Stimulated activated CD8-positive, alpha-beta memory T cell treated with anti-CD3 and anti-CD28 coated beads, Interleukin-2, amount 100 ng/mL, for 48 hours (primary cell): ENCODE data around the gene METTL27.
A peak's percentile ranks its signal among the peaks of the same experiment; 100 is the strongest.
"Not testable (repeated sequence)": the region's sequence is repeated elsewhere in the genome, so short reads cannot be mapped to it uniquely, and the experiment has no call there.

Experiments
- DNase-seq, 2 donors: peaks; one replicate each; pipeline ENCODE4 v3.0.0-alpha.2; 2020; ENCODE audit warnings: low read depth in 2 of 2

The METTL27 gene

GRCh38 chr7:73821597-73822285, 20.6 kb downstream of the METTL27 start:
- DNase-seq = not testable (repeated sequence)

GRCh38 chr7:73820013-73820412, 22.3 kb downstream of the METTL27 start:
- no peak for DNase-seq

GRCh38 chr7:73817121-73817520, 25.2 kb downstream of the METTL27 start:
- DNase-seq = no peak

- no peak for DNase-seq
These were observed 26.9 kb downstream of the METTL27 start for GRCh38 chr7:73815436-73815835.

- DNase-seq = no peak
These were observed 29.3 kb downstream of the METTL27 start for GRCh38 chr7:73812996-73813395.

GRCh38 chr7:73811760-73812168, 30.6 kb downstream of the METTL27 start:
- DNase-seq = peak; percentile 34 to 54

GRCh38 chr7:73810998-73811360, 31.3 kb downstream of the METTL27 start:
- no peak for DNase-seq

- DNase-seq = no peak
These were observed 32.8 kb downstream of the METTL27 start for GRCh38 chr7:73809467-73809951.

- no peak for DNase-seq
These were observed 39.9 kb downstream of the METTL27 start for GRCh38 chr7:73802459-73802858.

- DNase-seq = no peak
These were observed 40.7 kb downstream of the METTL27 start for GRCh38 chr7:73801577-73801976.

- no peak for DNase-seq
These were observed 42.8 kb downstream of the METTL27 start for GRCh38 chr7:73799282-73800141.

- DNase-seq = not testable (repeated sequence)
These were observed 45.1 kb downstream of the METTL27 start for GRCh38 chr7:73797176-73797575.

- DNase-seq = not testable (repeated sequence)
These were observed 45.7 kb downstream of the METTL27 start for GRCh38 chr7:73796656-73797055.

GRCh38 chr7:73795188-73795587, 47.1 kb downstream of the METTL27 start:
- not testable (repeated sequence) for DNase-seq

- DNase-seq = not testable (repeated sequence)
These were observed 51.1 kb downstream of the METTL27 start for GRCh38 chr7:73791170-73791690.

GRCh38 chr7:73789051-73789450, 53.3 kb downstream of the METTL27 start:
- no peak for DNase-seq

- not testable (repeated sequence) for DNase-seq
These were observed 54.6 kb downstream of the METTL27 start for GRCh38 chr7:73787786-73788048.

GRCh38 chr7:73786588-73786987, 55.7 kb downstream of the METTL27 start:
- DNase-seq = no peak
